Heart left ventricle (tissue), 16 donors: Measurements from ENCODE around the gene ERBB4. TPM values are rescaled to one million over a fixed set of nuclear protein-coding genes. Genes with fewer than 3 reads are reported as not detected.

Experiments
- ATAC-seq, 4 donors: fragments of 200-7000 bp; cut with Tn5 transposase; one replicate each; pipeline ENCODE4 v1.9.1; 2020 to 2022; ENCODE audit warnings: moderate library complexity in 4 of 4, mild to moderate bottlenecking in 3 of 4, moderate number of reproducible peaks in 1 of 4
- DNase-seq, 5 donors: peaks; one replicate each; pipeline ENCODE4 v3.0.0-alpha.2; 2020
- H3K27ac ChIP-seq, 12 donors: fragments of 200-600 bp; sonication (generic) in 4 of 12; one replicate each; pipeline versions ENCODE4 v1.5.0 to v1.8.0; 2016 to 2022; ENCODE audit warnings: mild to moderate bottlenecking in 2 of 12
- H3K27me3 ChIP-seq, 9 donors: fragments of 200-600 bp; sonication (generic) in 2 of 9; one replicate each; pipeline versions ENCODE4 v1.5.1 to v1.8.0; 2016 to 2022; ENCODE audit warnings: mild to moderate bottlenecking in 3 of 9
- H3K36me3 ChIP-seq, 9 donors: fragments of 200-600 bp; sonication (generic) in 2 of 9; one replicate each; pipeline versions ENCODE4 v1.5.0 to v1.8.0; 2018 to 2022; ENCODE audit warnings: mild to moderate bottlenecking in 2 of 9
- H3K4me1 ChIP-seq, 12 donors: fragments of 200-600 bp; sonication (generic) in 4 of 12; one replicate each; pipeline versions ENCODE4 v1.5.0 to v1.8.0; 2016 to 2022; ENCODE audit warnings: mild to moderate bottlenecking in 3 of 12
- H3K4me3 ChIP-seq, 12 donors: fragments of 200-600 bp; sonication (generic) in 4 of 12; one replicate each; pipeline versions ENCODE4 v1.5.0 to v1.8.0; 2017 to 2022; ENCODE audit warnings: mild to moderate bottlenecking in 9 of 12, moderate library complexity in 4 of 12
- H3K9me3 ChIP-seq, 12 donors: fragments of 200-600 bp; sonication (generic) in 4 of 12; one replicate each; pipeline versions ENCODE4 v1.5.0 to v1.8.0; 2016 to 2022; ENCODE audit warnings: mild to moderate bottlenecking in 1 of 12
- POLR2A ChIP-seq, 2 donors: fragments of 450-650 bp; IDR thresholded peaks; one replicate each; pipeline ENCODE4 v1.6.1; 2017; ENCODE audit warnings: antibody characterized with exemption in 2 of 2, mild to moderate bottlenecking in 2 of 2, moderate library complexity in 2 of 2
- WGBS, 4 donors: extraction: QIAGEN DNeasy Blood & Tissue Kit in 2 of 4; methylation state at CpG; one replicate each; pipeline versions ENCODE4 v1.1.5 to v1.1.7; 2013 to 2018; 5-methylcytosine and 5-hydroxymethylcytosine counted together
- intact Hi-C, 10 donors: fragments of 100-400 bp; cut with DNase I; formaldehyde crosslinking; loops; one replicate each; pipeline versions ENCODE4 v1.11.1 to v1.14.2; 2022
- polyA plus RNA-seq, 2 donors: library from polyadenylated mRNA; stranded (reverse); fragments of 200-250 nt; gene quantifications; one replicate each; pipeline ENCODE4 v1.2.3, GENCODE V29; 2013
- total RNA-seq, 9 donors: library from RNA; depleted of rRNA in 2 of 9; stranded (reverse); fragments of >200 nt in 2 of 9; fragmentation: NEBNext Ultra II Directional in 3 of 9; extraction: Animal tissue kit (Norgen Biotek cat#: 25700) in 3 of 9; gene quantifications; one replicate each; pipeline versions ENCODE4 v1.1.0 to v1.2.4, GENCODE V29; 2016 to 2023
- TF ChIP-seq, protein P1 (sequence below), 12 donors: fragments of 200-600 bp; sonication (generic) in 4 of 12; IDR thresholded peaks; one replicate each; pipeline versions ENCODE4 v1.5.0 to v1.8.0; 2018 to 2022; ENCODE audit warnings: antibody characterized with exemption in 12 of 12, mild to moderate bottlenecking in 5 of 12
- donor health status: ischemic (EF 13 %, LVEDD 7.1; RV severe dilation, severe dysfunction).
- donor health status: healthy with polysubstance abuse.
- donor health status: DM: no; HTN: yes; CAD: no.
- donor health status: DM: no; HTN: no; CAD: no.
- donor health status: ischemic (EF 25% LVEDD 6.9; RV normal size, moderate dysfunction).
- donor health status: ischemic (EF 25% LVEDD 5.7; RV mildly dilated, moderate dysfunction).
- donor health status: healthy.
- donor health status: DM: yes; HTN: yes; CAD: no.
- donor health status: ischemic (EF 35%, LVEDD 5.7; RV mildly dilated, moderate dysfunction).
- donor health status: nonischemic (EF 11% LVEDD 7.7; RV severe dilation, severe dysfunction).
- donor health status: DM: yes; HTN: yes; CAD: no.
- donor health status: PGD.
- donor health status: ischemic (EF 29% LVEDD 5.4; RV normal size, mild dysfunction).
- donor health status: nonischemic (EF 23%, LVEDD 6.1; RV moderate dilation, normal function).

The ERBB4 gene
- total and polyA plus RNA-seq, 11 donors = 1.3 to 29.5 (median 11.7) TPM

DNA sequence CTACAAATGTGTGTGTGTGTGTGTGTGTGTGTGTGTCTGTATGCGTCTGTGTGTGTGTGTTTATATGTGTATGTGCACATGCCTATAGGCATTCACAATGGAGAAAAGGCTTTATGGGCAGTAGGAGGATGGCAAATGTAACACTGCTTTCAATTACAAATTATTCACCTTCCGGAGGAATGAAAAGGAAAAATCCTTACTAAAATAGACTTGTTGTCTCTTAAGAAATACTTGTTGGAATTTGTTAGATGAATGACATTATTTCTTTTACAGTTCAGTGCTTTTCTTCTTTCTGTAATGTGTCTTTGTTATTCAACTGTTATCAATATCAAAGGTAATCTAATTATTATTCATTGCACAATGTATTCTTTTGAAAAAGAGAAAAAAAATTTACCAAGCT lies 874.3 kb downstream of the ERBB4 start:
- H3K27ac ChIP-seq = no peak overlapping the region
- H3K4me1 ChIP-seq = no peaks in the 10 kb centered on the region
- TF ChIP-seq POLR2A (IDR thresholded peaks at IDR 0.05) = no peak
- TF ChIP-seq, protein P1, sequence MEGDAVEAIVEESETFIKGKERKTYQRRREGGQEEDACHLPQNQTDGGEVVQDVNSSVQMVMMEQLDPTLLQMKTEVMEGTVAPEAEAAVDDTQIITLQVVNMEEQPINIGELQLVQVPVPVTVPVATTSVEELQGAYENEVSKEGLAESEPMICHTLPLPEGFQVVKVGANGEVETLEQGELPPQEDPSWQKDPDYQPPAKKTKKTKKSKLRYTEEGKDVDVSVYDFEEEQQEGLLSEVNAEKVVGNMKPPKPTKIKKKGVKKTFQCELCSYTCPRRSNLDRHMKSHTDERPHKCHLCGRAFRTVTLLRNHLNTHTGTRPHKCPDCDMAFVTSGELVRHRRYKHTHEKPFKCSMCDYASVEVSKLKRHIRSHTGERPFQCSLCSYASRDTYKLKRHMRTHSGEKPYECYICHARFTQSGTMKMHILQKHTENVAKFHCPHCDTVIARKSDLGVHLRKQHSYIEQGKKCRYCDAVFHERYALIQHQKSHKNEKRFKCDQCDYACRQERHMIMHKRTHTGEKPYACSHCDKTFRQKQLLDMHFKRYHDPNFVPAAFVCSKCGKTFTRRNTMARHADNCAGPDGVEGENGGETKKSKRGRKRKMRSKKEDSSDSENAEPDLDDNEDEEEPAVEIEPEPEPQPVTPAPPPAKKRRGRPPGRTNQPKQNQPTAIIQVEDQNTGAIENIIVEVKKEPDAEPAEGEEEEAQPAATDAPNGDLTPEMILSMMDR (IDR thresholded peaks at IDR 0.05) = no peak
- DNase-seq = no peak
- intact Hi-C loops = no loop called here
- ATAC-seq = no peak
- H3K9me3 ChIP-seq = no peaks in the 10 kb centered on the region
- 55 to 78% (median 65%) methylated on average over 2 of the region's 2 CpGs for WGBS, 4 donors
- H3K4me3 ChIP-seq = no peak overlapping the region
- H3K27me3 ChIP-seq = no peaks in the 10 kb centered on the region
- no peaks in the 10 kb centered on the region for H3K36me3 ChIP-seq

DNA sequence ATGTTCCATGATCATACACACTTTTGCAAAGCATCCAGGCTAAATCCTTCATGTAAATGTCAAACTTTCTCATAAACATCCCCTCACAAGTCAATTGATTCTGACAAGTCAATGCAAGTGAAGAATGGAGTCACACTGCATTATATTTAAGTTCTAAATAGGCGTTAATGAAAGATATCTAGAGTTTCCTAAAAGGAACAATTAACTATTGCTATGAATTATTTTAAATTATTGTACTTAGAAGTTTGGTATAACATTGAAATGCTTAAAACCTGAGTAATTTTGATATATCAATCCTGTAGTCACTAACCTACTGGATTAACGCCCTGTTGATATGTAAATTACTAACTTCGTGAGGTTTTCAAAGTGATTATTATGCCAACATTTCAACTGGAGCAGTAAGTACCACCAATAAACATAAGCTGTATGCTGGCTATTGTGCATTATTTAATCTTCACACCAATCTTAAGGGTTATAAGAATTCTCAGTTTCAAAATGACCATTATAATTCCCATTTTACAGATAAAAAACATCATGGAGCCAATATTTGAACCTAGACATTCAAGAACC lies 884.3 kb downstream of the ERBB4 start:
- ATAC-seq = no peak
- Histone ChIP-seq H3K27ac (no peak overlapping the region), H3K9me3 (no peaks in the 10 kb centered on the region), H3K4me1 (no peaks in the 10 kb centered on the region), H3K4me3 (no peak overlapping the region), H3K36me3 (no peaks in the 10 kb centered on the region), H3K27me3 (no peaks in the 10 kb centered on the region)
- TF ChIP-seq POLR2A (IDR thresholded peaks at IDR 0.05) = no peak
- TF ChIP-seq, protein P1 (IDR thresholded peaks at IDR 0.05) = no peak
- DNase-seq = no peak
- intact Hi-C loops = no loop called here
- 81 to 86% (median 84%) methylated on average over 3 of the region's 3 CpGs for WGBS, 4 donors

DNA sequence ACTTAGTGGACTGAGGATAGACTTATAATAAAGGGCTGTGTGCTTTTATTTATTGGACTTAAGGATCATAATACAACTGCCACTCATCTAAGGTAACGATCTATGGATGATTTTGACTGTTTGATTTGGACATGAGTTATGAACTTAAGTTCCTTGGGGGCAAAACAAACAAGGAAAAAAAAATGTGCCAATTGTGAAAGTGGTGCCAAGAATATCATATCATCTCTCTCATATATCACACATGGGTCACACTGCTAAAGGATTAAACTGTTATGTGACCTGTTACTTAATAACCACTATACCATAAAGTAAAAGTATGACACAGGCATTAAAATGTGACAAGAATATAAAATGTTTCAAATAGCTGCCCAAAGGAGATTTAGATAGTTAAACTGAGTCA lies 886.3 kb downstream of the ERBB4 start:
- no peaks in the 10 kb centered on the region for H3K36me3 ChIP-seq
- no peaks in the 10 kb centered on the region for H3K27me3 ChIP-seq
- no peak overlapping the region for H3K4me3 ChIP-seq
- no peaks in the 10 kb centered on the region for H3K9me3 ChIP-seq
- DNase-seq (no peak), ATAC-seq (no peak)
- intact Hi-C loops = no loop called here
- no peak overlapping the region for H3K27ac ChIP-seq
- WGBS, 4 donors = 79 to 89% (median 86%) methylated on average over 1 of the region's 1 CpG
- no peaks in the 10 kb centered on the region for H3K4me1 ChIP-seq
- no peak for TF ChIP-seq POLR2A (IDR thresholded peaks at IDR 0.05)
- TF ChIP-seq, protein P1 (IDR thresholded peaks at IDR 0.05) = no peak

DNA sequence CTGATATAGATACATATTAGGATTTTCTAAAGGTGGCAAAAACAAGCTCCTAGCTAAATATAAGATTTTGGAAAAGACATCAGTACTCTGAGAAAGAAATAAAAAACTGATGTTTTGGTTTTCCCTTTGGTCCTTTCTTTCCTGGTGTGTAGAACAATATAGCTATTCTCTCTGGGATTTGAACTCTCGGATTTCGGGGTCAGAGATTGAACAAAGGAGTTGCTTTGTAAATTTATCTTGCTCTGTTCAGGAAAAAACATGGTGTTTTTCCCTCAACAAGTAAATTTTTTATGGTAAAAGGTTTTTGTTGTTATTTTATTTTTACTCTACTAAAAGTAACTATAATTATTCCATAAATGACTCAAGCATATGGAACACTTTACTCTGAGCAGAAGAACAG lies 889.3 kb downstream of the ERBB4 start:
- intact Hi-C loops = no loop called here
- no peak overlapping the region for H3K4me3 ChIP-seq
- TF ChIP-seq POLR2A (IDR thresholded peaks at IDR 0.05) = no peak
- TF ChIP-seq, protein P1 (IDR thresholded peaks at IDR 0.05) = no peak
- DNase-seq (no peak), ATAC-seq (no peak)
- WGBS, 4 donors = 66 to 85% (median 75%) methylated on average over 2 of the region's 2 CpGs
- H3K9me3 ChIP-seq = no peaks in the 10 kb centered on the region
- H3K4me1 ChIP-seq = no peaks in the 10 kb centered on the region
- no peaks in the 10 kb centered on the region for H3K36me3 ChIP-seq
- no peaks in the 10 kb centered on the region for H3K27me3 ChIP-seq
- no peak overlapping the region for H3K27ac ChIP-seq
